Cerebellar cortex (tissue), 1 donor: ENCODE results near the gene ZFP36.

Experiments used
- DNase-seq: peaks from one replicate; pipeline ENCODE4 v3.0.0-alpha.2; 2015; ENCODE audit warnings: low spot score

The ZFP36 gene

DNA sequence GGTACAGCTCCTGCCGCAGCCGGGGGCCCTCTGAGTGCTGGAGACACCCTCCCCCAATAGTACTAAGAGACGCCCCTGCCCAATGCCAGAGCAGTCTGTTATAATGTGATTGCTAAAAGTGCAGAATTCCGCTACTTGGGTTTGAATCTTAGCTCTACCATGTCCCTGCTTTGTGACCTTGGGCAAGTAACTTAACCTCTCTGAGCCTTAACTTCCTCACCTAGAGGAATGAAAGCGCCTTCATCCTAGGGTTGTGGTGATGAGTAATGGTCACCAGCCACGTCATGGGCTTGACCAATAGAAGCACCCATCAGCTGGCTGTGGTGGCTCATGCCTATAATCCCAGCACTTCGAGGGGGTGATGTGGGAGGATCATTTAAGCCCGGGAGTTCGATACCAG, 12.4 kb downstream of the ZFP36 start:
- no peak for DNase-seq

DNA sequence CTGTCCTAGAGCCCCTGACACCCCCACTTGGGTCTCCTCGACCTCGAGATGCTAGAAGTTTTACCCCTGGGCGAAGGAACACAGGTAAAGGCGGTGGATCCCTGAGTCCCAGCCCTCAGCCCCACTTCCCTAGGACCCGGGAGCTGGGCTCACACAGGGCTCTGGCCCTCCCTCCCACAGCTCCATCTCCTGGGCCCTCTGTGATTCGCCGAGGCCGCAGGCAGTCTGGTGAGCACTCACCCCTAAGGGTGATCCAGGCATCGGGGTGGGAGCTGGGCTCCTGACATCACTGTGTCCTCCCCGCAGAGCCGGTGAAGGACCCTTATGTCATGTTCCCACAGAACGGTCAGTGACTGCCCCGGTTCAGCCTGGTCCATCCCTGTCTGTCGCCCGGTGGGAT, 14.1 kb downstream of the ZFP36 start:
- DNase-seq, result no peak

DNA sequence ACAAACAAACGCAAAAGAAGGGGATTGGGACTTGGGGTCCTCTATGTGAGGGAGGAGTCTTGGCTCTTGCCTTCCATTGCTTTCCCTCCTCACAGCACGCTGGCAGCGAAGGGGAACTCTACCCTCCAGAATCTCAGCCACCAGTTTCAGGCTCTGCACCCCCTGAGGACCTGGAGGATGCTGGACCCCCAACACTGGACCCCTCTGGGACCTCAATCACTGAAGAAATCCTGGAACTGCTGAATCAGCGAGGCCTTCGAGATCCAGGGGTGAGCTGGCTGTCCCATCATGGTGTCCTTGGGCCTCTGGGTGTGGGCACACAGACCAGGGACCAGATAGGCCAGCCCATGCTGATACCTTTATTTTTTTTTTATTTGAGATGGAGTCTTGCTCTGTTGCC, 15.4 kb downstream of the ZFP36 start:
- no peak for DNase-seq

DNA sequence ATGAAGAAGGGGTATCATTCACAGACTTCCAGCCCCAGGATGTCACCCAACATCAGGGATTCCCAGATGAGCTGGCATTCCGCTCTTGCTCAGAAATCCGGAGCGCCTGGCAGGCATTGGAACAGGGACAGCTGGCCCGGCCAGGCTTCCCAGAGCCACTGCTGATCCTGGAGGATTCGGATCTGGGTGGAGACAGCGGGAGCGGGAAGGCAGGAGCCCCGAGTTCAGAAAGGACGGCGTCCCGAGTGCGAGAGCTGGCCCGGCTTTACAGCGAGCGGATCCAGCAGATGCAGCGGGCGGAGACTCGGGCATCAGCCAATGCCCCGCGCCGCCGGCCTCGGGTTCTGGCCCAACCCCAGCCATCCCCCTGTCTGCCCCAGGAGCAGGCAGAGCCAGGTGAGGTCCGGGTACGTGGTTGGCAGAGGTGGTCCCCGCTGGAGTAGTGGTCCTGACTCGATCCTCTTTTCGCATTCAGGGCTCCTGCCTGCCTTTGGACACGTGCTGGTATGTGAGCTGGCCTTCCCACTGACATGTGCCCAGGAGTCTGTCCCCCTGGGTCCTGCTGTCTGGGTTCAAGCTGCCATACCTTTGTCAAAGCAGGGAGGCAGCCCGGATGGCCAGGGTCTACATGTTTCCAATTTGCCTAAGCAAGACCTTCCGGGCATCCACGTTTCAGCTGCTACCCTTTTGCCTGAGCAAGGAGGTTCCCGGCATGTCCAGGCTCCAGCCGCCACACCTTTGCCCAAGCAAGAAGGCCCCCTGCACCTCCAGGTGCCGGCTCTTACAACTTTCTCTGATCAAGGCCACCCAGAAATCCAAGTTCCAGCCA, 16.8 kb downstream of the ZFP36 start:
- DNase-seq, result no peak

DNA sequence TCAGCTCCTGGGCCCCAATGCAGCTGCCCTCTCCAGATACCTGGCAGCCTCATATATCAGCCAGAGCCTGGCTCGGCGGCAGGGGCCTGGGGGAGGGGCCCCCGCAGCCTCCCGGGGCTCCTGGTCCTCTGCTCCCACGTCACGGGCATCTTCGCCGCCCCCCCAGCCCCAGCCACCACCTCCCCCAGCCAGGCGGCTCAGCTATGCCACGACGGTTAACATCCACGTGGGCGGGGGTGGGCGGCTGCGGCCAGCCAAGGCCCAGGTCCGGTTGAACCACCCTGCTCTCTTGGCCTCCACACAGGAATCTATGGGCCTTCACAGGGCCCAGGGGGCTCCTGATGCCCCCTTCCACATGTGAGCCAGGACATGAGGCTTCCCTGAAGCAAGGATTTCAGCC, 18.3 kb downstream of the ZFP36 start:
- DNase-seq, result no peak

DNA sequence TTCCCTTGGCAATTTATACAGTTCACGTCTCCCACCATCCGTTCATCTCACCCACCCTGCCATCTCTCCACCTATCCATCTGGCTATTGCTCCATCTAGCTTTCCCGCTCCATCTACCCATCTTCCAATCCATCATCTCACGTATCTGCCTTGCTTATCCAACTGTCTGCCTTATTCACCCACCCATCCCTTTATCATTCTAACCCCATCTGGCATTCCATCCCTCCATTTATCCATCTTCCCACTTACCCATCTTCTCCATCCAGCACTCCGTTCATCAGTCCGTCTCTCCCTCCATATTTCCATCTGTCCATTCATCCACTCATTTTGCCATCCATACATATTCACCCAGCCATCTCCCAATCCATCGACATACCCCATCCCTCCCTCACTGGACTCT, 19.1 kb downstream of the ZFP36 start:
- no peak for DNase-seq

DNA sequence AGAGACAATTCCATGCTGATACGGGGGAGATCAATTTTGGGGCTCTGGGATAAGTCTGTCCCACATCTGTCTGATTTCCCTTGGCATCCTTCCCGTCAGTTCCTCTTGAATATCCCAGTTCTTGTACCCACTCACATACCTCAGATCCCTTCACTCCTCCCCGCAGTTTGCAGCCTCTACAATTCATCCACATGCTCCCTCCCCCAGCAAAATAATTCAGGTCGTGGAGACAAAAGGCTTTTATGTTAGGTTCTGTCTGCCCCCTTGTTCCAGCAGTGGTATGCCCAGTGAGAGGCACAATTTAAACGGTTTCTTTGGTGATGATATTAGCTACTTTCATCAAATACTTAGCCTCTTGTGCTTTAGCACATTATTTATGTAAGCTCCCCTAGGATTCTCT, 19.5 kb downstream of the ZFP36 start:
- no peak for DNase-seq

DNA sequence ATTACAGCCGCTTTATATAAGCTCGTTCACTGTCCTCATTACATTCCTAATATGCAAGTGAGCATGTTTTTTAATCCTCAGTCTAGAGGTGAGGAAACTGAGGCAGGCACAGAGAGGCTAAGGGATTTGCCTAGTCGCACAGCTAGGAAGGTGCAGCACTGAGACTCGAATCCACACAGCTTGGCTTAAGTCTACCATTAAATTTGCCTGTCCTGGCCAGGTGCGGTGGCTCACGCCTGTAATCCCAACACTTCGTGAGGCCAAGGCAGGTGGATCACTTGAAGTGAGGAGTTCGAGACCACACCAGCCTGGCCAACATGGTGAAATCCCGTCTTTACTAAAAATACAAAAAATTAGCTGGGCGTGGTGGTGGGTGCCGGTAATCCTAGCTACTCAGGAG, 21.1 kb downstream of the ZFP36 start:
- DNase-seq, result no peak

DNA sequence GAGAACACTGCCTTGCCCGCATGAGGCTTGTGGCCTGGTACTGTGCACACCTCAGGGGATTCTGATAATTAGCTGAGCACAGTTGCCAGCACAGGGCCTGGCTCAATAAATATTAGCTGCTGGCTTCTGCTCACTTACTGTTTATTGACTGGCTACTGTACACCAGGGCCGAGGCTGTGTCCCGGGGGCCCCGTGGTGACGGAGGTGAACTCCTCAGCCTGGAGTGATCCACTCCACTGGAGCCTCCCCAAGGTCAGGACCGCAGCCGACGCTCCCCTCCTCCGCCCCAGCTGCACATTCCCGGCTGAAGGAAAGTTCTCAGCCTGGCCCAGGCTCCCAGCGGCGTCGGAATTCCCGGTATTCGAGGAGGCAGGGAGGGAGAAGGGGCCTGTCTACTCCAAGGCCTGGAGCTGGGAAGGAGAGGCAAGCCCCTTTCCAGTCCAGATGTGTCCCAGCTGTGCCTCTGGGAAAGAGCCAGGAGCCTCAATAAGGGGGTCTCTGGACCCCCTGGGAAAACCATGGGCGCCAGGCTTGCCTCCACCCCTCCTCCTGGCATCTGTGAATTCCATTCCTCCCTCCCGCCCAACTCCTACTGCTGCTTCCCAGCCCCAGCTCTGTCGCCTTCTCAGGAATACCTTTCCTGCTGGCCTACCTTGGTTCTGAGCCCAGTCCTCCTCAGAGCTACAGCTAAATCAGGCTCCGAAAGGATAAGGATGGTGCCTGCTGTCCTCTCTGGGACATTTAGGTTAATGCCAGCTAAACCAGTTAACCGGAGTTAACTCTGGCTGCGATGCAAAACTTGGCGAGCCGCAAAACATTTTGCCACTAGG, 21.9 kb downstream of the ZFP36 start:
- DNase-seq, result peak; percentile 74

DNA sequence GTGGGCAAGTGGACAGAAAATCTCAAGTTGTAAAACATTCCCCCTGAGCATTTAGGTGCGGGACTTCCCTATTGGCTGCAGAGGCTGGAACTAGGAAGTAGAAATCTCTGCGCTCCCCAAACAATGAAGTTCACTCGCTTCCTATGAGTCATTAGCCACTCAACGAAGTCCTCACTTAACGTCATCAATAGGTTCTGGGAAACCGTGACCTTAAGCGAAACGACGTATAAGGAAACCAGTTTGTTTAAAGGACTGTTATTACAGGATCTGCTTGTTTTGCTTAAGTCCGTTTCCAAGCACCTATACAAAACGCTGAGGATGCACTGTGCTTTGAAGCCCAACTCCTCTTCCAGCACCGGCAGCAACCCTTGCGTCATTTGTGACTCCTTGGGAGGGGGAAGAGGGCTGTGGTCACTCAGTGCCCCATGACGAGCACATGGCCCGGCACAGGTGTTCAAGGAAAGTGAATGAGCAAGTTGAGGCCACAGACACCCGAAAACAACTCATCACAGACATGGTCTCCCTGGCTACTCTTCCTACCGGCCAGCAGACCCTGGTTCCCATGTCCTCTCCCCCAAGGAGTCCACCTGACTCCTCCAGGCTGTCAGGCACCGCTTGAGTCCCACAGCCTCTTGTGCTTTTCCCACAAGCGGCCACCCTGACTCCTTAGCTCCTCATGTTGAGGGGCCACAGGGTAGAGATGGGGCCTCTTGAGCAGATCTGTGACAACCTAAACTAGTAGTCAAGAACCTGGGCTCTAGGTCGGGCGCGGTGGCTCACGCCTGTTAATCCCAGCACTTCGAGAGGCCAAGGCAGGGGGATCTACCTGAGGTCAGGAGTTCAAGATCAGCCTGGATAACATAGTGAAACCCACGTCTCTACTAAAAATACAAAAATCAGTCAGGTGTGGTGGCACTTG, 24.3 kb downstream of the ZFP36 start:
- DNase-seq, result peak; percentile 89

DNA sequence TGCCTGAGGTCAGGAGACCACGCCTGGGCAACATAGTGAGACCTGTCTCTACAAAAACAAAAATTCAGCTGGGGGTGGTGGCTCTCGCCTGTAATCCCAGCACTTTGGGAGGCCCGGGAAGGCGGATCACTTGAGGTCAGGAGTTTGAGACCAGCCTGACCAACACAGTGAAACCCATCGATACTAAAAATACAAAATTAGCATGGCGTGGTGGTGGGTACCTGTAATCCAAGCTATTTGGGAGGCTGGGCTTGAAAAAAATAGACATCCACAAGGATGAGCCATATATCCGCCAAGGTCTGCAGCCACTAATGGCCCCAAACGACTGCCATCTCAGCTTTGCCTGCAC, 26.0 kb downstream of the ZFP36 start:
- DNase-seq, result no peak

DNA sequence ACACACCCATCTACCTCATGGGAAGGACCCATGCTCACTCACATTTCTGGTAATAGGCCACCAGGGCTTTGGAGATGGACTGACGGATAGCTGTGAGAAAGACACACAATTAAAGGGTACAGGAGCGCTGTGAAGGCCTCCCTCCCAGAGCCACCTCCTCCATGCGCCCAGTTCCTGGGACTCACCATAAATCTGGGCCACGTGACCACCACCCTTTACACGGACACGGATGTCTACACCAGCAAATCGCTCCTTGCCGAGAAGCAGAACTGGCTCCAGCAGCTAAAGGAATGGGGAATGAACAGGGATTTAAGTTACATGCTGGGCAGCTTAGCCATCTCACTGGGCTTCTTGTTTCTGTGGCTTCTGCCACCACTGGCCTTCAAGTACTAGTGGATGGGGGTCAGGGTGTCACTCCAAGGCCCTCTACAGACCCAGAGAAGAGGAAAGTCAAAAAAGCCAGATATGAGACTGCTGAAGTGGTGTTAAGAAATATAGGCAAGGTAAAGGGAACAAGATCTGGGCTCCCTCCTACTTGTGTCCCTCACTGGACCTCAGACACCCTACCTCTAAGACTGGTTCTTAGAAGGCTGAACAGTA, 26.9 kb downstream of the ZFP36 start:
- DNase-seq, result no peak

DNA sequence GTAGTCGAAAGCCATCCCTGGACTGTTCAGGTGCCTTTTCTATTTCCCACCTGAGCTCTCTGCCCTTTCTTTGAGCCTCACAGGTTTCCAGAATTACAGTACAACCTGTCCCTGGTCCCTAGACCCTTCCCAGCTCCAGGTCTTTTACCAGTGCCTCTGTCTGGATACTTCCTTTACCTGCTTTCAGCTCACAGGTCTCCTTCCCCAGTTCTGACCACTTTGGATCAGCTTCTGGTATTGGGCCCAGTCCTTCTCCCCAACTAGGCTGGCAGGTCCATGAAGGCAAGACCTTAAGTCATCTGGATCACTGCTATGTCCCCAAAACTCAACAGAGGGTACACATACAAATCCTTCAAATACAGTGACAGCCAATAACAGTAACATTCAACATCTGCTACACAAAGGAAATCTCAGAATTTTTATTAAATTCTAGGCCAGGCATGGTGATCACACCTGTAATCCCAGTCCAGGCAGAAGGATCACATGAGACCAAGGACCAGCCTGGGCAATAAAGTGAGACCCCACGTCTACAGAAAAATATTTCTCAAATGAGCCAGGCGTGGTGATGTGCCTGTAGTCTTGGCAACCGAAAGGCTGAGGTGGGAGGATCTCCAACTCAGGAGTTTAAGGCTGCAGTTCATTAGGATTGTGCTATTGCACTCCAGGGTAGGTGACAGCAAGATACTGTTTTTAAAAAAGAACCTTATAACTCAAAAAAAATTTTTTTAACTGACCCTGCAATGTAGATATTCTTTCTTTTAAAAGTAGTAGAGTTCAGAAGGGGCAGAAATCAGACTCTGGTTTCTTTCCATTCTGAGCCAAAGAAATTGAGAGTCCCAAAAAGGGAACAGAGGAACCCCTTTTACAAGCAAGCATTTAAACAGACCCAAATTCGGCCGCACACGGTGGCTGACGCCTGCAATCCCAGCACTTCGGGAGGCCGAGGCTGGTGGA, 27.8 kb downstream of the ZFP36 start:
- DNase-seq, result no peak

DNA sequence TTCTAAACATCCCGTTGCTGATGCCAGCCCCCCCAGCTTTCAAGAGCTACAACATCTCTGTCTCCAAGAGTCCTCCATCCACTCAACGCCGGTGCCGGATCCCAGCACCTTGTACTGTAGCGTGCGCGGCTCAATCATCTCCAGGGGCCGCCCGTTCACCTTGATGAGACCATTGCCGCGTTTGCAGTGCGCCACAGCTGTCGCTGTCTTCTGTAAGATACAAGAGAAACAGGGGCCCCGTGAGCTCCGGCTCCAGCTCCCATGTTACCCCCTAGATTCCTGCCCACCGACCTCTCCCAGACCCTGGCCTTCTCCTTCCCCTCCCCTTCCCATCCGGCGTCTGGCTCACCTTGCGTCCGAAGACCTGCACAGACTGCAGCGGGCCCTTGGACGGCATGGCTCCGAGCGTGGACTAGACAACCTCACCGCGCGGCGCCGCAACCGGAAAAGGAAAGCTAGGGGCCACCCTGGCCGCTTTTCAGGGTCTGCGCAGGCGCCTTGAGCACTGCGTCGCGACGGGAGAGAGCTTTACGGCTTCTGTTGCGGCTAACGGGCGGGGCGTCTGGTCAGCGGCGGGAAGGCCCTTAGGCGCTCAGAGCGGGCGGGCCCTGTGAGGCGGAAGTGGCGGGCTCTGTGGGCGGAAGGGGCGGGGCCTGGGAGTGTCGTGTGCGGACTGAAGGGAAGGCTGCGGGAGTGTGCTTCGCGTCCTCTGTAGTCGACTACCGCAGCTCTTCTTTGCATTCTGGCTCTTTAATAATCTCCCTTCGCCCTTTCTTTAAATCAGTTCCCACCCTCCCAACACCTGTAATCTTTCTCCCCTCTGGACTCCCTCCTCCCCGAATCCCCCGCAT, 29.1 kb downstream of the ZFP36 start, which contains the start of gene RPS16:
TSS of gene RPS16 (minus strand) at position 451 of the 851 bp plus-strand sequence. CDS start at position 397, 54 bp downstream.
- peak; percentile 98 for DNase-seq

DNA sequence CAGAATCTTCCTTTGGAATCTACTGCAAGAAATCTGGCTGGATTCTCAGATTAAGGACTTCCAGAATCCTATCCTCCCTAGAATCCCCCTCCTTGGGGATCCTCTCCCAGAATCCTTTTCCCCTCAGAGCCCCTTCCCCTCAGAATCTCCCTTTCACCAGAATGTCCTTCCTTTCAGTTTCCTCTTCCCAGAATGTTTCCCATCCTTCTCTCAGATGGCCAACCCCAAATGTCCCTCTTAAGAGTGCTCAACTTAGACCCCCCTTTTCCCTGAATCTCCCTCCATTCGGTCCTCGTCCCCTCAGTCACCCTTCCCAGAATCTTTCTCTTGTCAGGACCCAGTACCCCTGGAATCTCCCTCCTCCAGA, 29.7 kb downstream of the ZFP36 start:
- DNase-seq, result no peak

DNA sequence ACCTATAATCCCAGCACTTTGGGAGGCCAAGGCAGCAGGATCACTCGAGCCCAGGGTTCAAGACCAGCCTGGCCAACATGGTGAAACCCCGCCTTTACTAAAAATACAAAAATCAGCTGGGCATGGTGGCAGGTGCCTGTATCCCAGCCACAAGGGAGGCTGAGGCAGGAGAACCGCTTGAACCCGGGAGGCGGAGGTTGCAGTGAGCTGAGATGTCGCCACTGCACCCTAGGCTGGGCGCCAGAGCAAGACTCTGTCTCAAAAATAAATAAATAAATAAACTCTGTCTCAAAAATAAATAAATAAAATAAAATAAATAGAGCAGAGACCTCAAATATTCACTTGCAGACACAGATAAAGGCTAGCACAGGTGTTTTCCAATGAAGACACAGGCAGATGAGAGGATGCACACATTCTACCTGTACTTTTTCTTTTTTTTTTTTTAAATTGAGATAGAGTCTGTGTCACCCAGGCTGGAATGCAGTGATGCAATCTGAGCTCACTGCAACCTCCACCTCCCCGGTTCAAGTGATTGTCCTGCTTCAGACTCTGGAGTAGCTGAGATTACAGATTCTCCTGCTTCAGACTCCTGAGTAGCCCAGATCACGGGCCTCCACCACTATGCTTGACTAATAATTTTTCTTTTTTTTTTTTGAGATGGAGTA, 31.8 kb downstream of the ZFP36 start:
- DNase-seq, result no peak

DNA sequence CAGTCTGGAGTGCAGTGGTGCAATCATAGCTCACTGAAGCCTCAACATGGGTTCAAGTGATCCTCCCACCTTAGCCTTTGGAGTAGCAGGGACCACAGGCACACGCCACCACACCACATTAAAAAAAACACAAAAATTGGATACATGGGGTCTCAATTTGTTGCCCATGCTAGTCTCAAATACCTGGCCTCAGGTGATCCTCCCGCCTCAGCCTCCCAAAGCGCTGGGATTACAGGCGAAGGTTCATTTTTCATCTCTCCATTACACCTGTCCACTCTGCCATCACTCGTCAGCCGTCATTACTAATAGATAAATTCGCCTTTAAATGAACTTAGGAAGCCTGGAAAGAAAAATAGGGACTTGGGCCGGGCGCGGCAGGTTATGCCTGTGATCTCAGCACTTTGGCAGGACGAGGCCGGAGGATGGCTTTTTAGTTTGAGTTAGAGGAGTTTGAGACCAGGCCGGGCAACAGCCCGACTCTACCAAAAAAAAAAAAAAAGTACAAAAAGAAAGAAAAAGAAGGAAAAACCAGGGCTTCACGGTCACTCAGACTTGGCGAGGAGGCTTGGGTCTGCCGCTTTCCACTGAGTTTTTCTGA, 38.0 kb downstream of the ZFP36 start:
- no peak for DNase-seq

DNA sequence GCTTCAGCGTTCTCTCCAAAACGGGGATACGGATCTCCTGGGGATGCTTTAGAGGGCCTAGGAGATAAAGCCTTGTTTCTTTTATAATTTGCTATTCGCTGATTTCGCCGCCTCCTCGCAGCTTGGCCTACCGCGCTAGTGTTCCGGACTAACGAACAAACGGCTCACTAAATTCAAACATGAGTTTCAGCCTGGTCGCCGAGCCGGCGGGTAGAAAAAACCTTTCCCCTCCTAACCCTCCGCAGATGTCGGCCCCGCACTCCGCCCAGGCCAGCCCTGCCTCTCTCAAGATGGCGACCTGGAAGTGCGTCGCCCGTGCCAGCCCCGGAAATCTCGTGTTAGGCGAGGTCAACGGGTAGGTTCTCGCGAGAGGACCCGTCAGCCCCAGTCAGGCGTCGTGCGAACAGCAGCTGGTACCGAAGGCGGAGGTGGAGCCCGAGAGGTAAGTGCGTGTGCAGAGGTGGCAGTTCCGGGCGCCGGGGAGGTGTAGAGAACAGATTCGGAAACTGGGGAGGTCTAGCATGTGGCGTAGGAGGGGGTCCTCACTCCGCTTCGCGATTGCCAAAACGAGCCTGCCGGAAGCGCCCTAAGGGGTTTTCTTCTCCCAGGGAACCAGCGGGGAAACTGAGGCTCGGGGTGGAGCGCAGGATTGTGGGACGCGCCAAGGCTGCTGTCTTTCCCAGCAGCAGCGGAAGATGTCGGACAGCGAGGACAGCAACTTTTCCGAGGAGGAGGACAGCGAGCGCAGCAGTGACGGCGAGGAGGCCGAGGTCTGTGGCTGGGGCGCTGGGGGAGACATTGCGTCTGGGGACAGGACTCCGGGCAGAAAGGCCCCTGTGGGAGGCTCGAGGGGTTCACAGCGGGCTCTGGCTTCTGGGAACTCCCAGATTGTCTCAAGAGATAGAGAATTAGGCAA, 38.8 kb downstream of the ZFP36 start, which contains the start of gene SUPT5H:
TSS of gene SUPT5H (plus strand) at position 387 of the 916 bp plus-strand sequence. CDS start at position 696, 309 bp downstream.
- peak; percentile 98 for DNase-seq
